GM12878 (cell line): ENCODE results near the gene LCMT1. TPM values are rescaled to one million over a fixed set of nuclear protein-coding genes. Genes with fewer than 3 reads are reported as not detected.
"Not testable (repeated sequence)": the region's sequence is repeated elsewhere in the genome, so short reads cannot be mapped to it uniquely, and the experiment has no call there.

Experiments
- ATAC-seq: fragments of 200-7000 bp; cut with Tn5 transposase; 3 replicates; pipeline ENCODE4 v1.9.1; 2020; ENCODE audit warnings: mild to moderate bottlenecking, moderate library complexity
- BruUV-seq: library from RNA; stranded (reverse); fragments of 400-500 nt; replicated peaks from 2 replicates; lab custom pipeline; 2021; lab: Mats Ljungman, UMichigan
- CTCF ChIA-PET: fragments of 300-600 bp; sonication (Branson Sonifier 250); formaldehyde crosslinking; extraction: SDS; loops from one replicate; lab custom pipeline; 2021; ENCODE audit warnings: inconsistent platforms; lab: Yijun Ruan, JAX
- POLR2A ChIA-PET: fragments of 350-600 bp; formaldehyde crosslinking; extraction: SDS; loops from one replicate; lab custom pipeline; 2021; ENCODE audit warnings: inconsistent platforms; lab: Charles Lee
- RAD21 ChIA-PET: fragments of 300-600 bp; sonication (Branson Sonifier 250); formaldehyde crosslinking; loops from one replicate; lab custom pipeline; 2023; ENCODE audit warnings: antibody characterized with exemption; ENCODE audit not compliant: unreplicated experiment; lab: Charles Lee
- SMC1A ChIA-PET: fragments of 300-600 bp; sonication (Branson Sonifier 250); formaldehyde crosslinking; loops from one replicate; lab custom pipeline; 2023; ENCODE audit not compliant: unreplicated experiment, uncharacterized antibody; lab: Charles Lee
- DNase-seq: peaks from one replicate; pipeline ENCODE4 v3.0.0-alpha.2; 2011; ENCODE audit warnings: low read depth, low spot score
- FAIRE-seq: peaks from 3 replicates; lab custom pipeline; 2011; peaks lifted over from hg19 to GRCh38; lab: Jason Lieb, UNC
- H2AFZ ChIP-seq: 2 replicates; pipeline ENCODE4 v1.6.0; 2011; ENCODE audit warnings: low read depth, low read length, control low read depth; ENCODE audit not compliant: control insufficient read depth
- H3K27ac ChIP-seq: 2 replicates; pipeline ENCODE4 v1.5.1; 2011; ENCODE audit warnings: control low read depth; ENCODE audit not compliant: control insufficient read depth, insufficient read depth
- H3K27me3 ChIP-seq, 2 experiments: replicated peaks in 1 of 2; 2 replicates each; pipeline versions ENCODE4 v1.6.0 to v1.6.1; 2011; ENCODE audit warnings: low read length in 1 of 2; ENCODE audit not compliant: control insufficient read depth in 2 of 2, insufficient read depth in 2 of 2
- H3K36me3 ChIP-seq, 2 experiments: 2 replicates each; pipeline ENCODE4 v1.5.1; 2011; ENCODE audit warnings: low read length in 1 of 2; ENCODE audit not compliant: control insufficient read depth in 2 of 2, insufficient read depth in 2 of 2
- H3K4me1 ChIP-seq: 2 replicates; pipeline ENCODE4 v1.6.1; 2011; ENCODE audit warnings: mild to moderate bottlenecking, low read length, moderate library complexity, mixed read lengths; ENCODE audit not compliant: control insufficient read depth, insufficient read depth
- H3K4me2 ChIP-seq: 2 replicates; pipeline ENCODE4 v1.6.0; 2011; ENCODE audit warnings: control low read depth; ENCODE audit not compliant: control insufficient read depth, insufficient read depth
- H3K4me3 ChIP-seq: fragments of 200-600 bp; sonication (generic); 2 replicates; pipeline ENCODE4 v1.5.1; 2016
- H3K79me2 ChIP-seq: 2 replicates; pipeline ENCODE4 v1.6.0; 2011; ENCODE audit warnings: low read length; ENCODE audit not compliant: control insufficient read depth, insufficient read depth
- H3K9ac ChIP-seq: 2 replicates; pipeline ENCODE4 v1.8.0; 2011; ENCODE audit warnings: low read length, control low read depth, mixed read lengths; ENCODE audit not compliant: control insufficient read depth, insufficient read depth
- H3K9me3 ChIP-seq: replicated peaks from 3 replicates; pipeline ENCODE4 v1.5.1; 2011; ENCODE audit warnings: mild to moderate bottlenecking, low read length; ENCODE audit not compliant: control insufficient read depth, insufficient read depth
- H4K20me1 ChIP-seq: 2 replicates; pipeline ENCODE4 v1.6.0; 2011; ENCODE audit not compliant: control insufficient read depth, insufficient read depth
- CTCF ChIP-seq, 3 experiments: IDR thresholded peaks in 2 of 3; conservative IDR thresholded peaks in 1 of 3; 2 replicates each; pipeline ENCODE4 v1.5.1; 2011; ENCODE audit warnings: low read depth in 3 of 3, low read length in 3 of 3, mild to moderate bottlenecking in 3 of 3, control low read depth in 2 of 3, moderate library complexity in 2 of 3, inconsistent platforms in 1 of 3, mixed read lengths in 1 of 3; ENCODE audit not compliant: control insufficient read depth in 2 of 3, insufficient read depth in 1 of 3; ENCODE audit errors: extremely low read depth in 1 of 3
- EZH2 ChIP-seq: IDR thresholded peaks from 2 replicates; pipeline ENCODE4 v1.6.1; 2012; ENCODE audit warnings: low read depth, mild to moderate bottlenecking, control low read depth, inconsistent platforms, low read length, borderline replicate concordance; ENCODE audit not compliant: control insufficient read depth
- HDAC6 ChIP-seq: fragments of 200-600 bp; sonication (generic); IDR thresholded peaks from one replicate; pipeline ENCODE4 v1.8.0; 2017; ENCODE audit warnings: antibody characterized with exemption; ENCODE audit not compliant: unreplicated experiment
- POLR2AphosphoS5 ChIP-seq: IDR thresholded peaks from 2 replicates; pipeline ENCODE4 v1.6.1; 2011; ENCODE audit warnings: mild to moderate bottlenecking, low read length, inconsistent platforms
- RAD21 ChIP-seq: IDR thresholded peaks from 2 replicates; pipeline ENCODE4 v1.6.1; 2011; ENCODE audit warnings: mild to moderate bottlenecking, low read depth, low read length, moderate library complexity; ENCODE audit not compliant: insufficient read depth
- SMC3 ChIP-seq: IDR thresholded peaks from 2 replicates; pipeline ENCODE4 v1.6.1; 2011; ENCODE audit warnings: low read length, improper control_type of control experiment, borderline replicate concordance
- WGBS: methylation state at CpG from one replicate; pipeline ENCODE4 v1.1.6; 2016; ENCODE audit warnings: low lambda C conversion rate; ENCODE audit not compliant: insufficient replicate concordance, insufficient coverage; ENCODE audit errors: missing lambda C conversion rate; 5-methylcytosine and 5-hydroxymethylcytosine counted together
- in situ Hi-C: fragments of 300-500 bp; cut with MboI; formaldehyde crosslinking; loops from 9 replicates; pipeline ENCODE4 v1.14.3; 2018; ENCODE audit warnings: mixed read lengths
- intact Hi-C: fragments of 100-400 bp; cut with micrococcal nuclease; formaldehyde crosslinking; loops from one replicate; pipeline ENCODE4 v1.14.2; 2022; ENCODE audit not compliant: unreplicated experiment
- polyA plus RNA-seq, 11 experiments: library from polyadenylated mRNA; depleted of rRNA in 4 of 11; unstranded in 6 of 11; stranded (reverse) in 5 of 11; fragments of >200 nt; fragmentation: Nextera tagmentation in 4 of 11; fragmentation: Illumina TruSeq in 1 of 11; extraction: Ambion mirVana in 4 of 11; extraction: Trizol in 1 of 11; gene quantifications; 1 replicate in 1 of 11; 2 replicates in 10 of 11; pipeline versions ENCODE4 v1.2.1 to v1.2.3, GENCODE V29; 2011 to 2016; ENCODE audit warnings: inconsistent platforms in 2 of 11, missing spikeins in 2 of 11, low read depth in 1 of 11
- total RNA-seq, 4 experiments: library from RNA; depleted of rRNA in 3 of 4; stranded (reverse); fragments of >200 nt in 3 of 4; fragmentation: Illumina TruSeq in 1 of 4; extraction: Trizol in 1 of 4; gene quantifications; 2 replicates each; pipeline versions ENCODE4 v1.2.1 to v1.2.3, GENCODE V29; 2013 to 2021

The LCMT1 gene
- total and polyA plus RNA-seq, 10 of the 15 experiments (the other 5 are each of a cell fraction or from before 2014, with no cell fraction given): 19.7 to 51.2 (median 32.6) TPM

- Histone ChIP-seq H3K36me3 (peaks cover 1 to 2% of the 10 kb centered on the region in 2 experiments; a peak in 3 of 4 replicates), H3K4me3 (no peak overlapping the region)
- SMC1A ChIA-PET: interaction anchor here (2.0 kb wide), 1 partner anchor 99 kb away, joined by 10 read pairs; no protein-coding TSS in a partner anchor
- no peak for TF ChIP-seq EZH2
- TF ChIP-seq HDAC6: no peak
- TF ChIP-seq SMC3: peak; percentile 48; the same call in 1 of the 2 replicates
- no peak for TF ChIP-seq POLR2AphosphoS5
- TF ChIP-seq CTCF (IDR thresholded peaks at IDR 0.05 in 2 of 3, conservative IDR thresholded peaks at IDR 0.05 in 1 of 3; ENCODE audit: control insufficient read depth in 2 of 3, extremely low read depth in 1 of 3, insufficient read depth in 1 of 3, low read depth in 3 of 3, low read length in 3 of 3): peak; percentile 52 to 65 (median 64); a peak in 5 of 6 replicates
- peak; percentile 57 for TF ChIP-seq RAD21
- TF ChIP-seq, all 136 proteins: peak for 3
- no peaks in the 10 kb centered on the region for H3K9me3 ChIP-seq
- CTCF ChIA-PET: interaction anchor here (0.7 to 2.1 kb wide), 8 partner anchors 9 to 100 kb away, joined by 3 to 15 read pairs (median 4); no protein-coding TSS in a partner anchor
- POLR2A ChIA-PET: no interaction called here
- RAD21 ChIA-PET: interaction anchor here (1.1 to 1.8 kb wide), 2 partner anchors 89 to 99 kb away, joined by 3 to 13 read pairs; partner anchors contain the start of gene AQP8
- no peaks in the 10 kb centered on the region for H3K27me3 ChIP-seq
- H3K4me1 ChIP-seq: no peaks in the 10 kb centered on the region
- DNase-seq (no peak), FAIRE-seq (no peak), ATAC-seq (peak; percentile 68)
- H4K20me1 ChIP-seq: no peaks in the 10 kb centered on the region
- no TSS peak for BruUV-seq
- H2AFZ ChIP-seq: no peak overlapping the region
- no peaks in the 10 kb centered on the region for H3K79me2 ChIP-seq
- in situ Hi-C loops (no loop called here), intact Hi-C loops (loop anchor here (1.0 kb wide), 2 partner anchors 73 to 98 kb away; no protein-coding TSS in a partner anchor)
- no peak overlapping the region for H3K27ac ChIP-seq
- no peak overlapping the region for H3K4me2 ChIP-seq
- 74% methylated on average over 4 of the region's 4 CpGs for WGBS
- no peak overlapping the region for H3K9ac ChIP-seq
Measured at GRCh38 chr16:25126820-25127232, 15.3 kb downstream of the LCMT1 start.

GRCh38 chr16:25132751-25133150, 21.2 kb downstream of the LCMT1 start:
- H3K4me2 ChIP-seq, FAIRE-seq, H3K4me1 ChIP-seq, BruUV-seq, RAD21 ChIA-PET, H3K9me3 ChIP-seq, ATAC-seq, H4K20me1 ChIP-seq, H2AFZ ChIP-seq, H3K4me3 ChIP-seq, H3K27ac ChIP-seq, in situ Hi-C loops, H3K27me3 ChIP-seq, DNase-seq, H3K79me2 ChIP-seq, intact Hi-C loops, H3K9ac ChIP-seq, H3K36me3 ChIP-seq: not testable (repeated sequence)
- 95% methylated on average over 4 of the region's 5 CpGs for WGBS
- SMC1A ChIA-PET: interaction anchor here (1.4 to 1.5 kb wide), 2 partner anchors 8 to 77 kb away, joined by 4 to 5 read pairs; no protein-coding TSS in a partner anchor
- POLR2A ChIA-PET: interaction anchor here (0.5 kb wide), 1 partner anchor 100 kb away, joined by 3 read pairs; no protein-coding TSS in a partner anchor
- CTCF ChIA-PET: interaction anchor here (0.7 kb wide), 1 partner anchor 1532 kb away, joined by 3 read pairs; no protein-coding TSS in a partner anchor
